ENCODE data around the gene IGFALS.

Gene IGFALS

DNA sequence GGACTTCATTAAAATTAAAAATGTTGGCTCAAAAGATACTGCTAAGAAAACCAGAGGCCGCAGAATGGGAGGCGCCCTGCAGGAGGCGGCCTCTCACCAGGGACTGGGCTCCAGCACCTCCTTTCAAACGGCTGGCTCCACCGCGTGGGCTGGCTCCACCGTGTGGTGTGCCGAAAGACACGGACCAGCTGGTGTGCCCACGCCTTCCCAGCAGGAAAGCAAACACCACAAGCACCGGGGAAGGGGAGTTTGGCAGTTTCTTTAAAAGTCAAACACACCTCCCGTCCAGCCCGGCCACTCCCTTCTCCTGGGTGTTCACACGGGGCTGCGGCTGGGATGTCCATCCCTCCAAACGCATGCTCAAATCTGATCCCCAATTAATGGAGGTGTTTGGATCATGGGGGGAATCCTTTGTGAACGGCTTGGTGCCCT, 19.2 kb upstream of the IGFALS start:
- no peak overlapping the region for H3K4me2 ChIP-seq (ENCODE audit: low read depth, low read length, poor library complexity, severe bottlenecking)
- H3K27ac ChIP-seq (ENCODE audit: low read depth, low read length), result no peak overlapping the region
- H3K9ac ChIP-seq (ENCODE audit: low read length), result no peak overlapping the region
- H3K27me3 ChIP-seq (ENCODE audit: low read length), result no peaks in the 10 kb centered on the region
- TF ChIP-seq EZH2phosphoT487 (conservative IDR thresholded peaks at IDR 0.05; ENCODE audit: low read length), result no peak
- TF ChIP-seq, protein P1, sequence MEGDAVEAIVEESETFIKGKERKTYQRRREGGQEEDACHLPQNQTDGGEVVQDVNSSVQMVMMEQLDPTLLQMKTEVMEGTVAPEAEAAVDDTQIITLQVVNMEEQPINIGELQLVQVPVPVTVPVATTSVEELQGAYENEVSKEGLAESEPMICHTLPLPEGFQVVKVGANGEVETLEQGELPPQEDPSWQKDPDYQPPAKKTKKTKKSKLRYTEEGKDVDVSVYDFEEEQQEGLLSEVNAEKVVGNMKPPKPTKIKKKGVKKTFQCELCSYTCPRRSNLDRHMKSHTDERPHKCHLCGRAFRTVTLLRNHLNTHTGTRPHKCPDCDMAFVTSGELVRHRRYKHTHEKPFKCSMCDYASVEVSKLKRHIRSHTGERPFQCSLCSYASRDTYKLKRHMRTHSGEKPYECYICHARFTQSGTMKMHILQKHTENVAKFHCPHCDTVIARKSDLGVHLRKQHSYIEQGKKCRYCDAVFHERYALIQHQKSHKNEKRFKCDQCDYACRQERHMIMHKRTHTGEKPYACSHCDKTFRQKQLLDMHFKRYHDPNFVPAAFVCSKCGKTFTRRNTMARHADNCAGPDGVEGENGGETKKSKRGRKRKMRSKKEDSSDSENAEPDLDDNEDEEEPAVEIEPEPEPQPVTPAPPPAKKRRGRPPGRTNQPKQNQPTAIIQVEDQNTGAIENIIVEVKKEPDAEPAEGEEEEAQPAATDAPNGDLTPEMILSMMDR (IDR thresholded peaks at IDR 0.05; ENCODE audit: insufficient read depth, low read length, poor library complexity, severe bottlenecking), result no peak
- no peaks in the 10 kb centered on the region for H3K36me3 ChIP-seq (ENCODE audit: low read length)
- no peaks in the 10 kb centered on the region for H3K9me2 ChIP-seq (replicated peaks; ENCODE audit: insufficient read depth, low read length)
- no peaks in the 10 kb centered on the region for H3K79me2 ChIP-seq (ENCODE audit: insufficient read depth, low read length)
- no peaks in the 10 kb centered on the region for H3F3A ChIP-seq (ENCODE audit: insufficient read depth)
- no peak overlapping the region for H2AFZ ChIP-seq (ENCODE audit: low read depth, low read length, severe bottlenecking)
- no peaks in the 10 kb centered on the region for H3K9me3 ChIP-seq (ENCODE audit: insufficient read depth, low read length)
- H3K4me3 ChIP-seq (ENCODE audit: insufficient read depth, low read length, poor library complexity, severe bottlenecking), result no peak overlapping the region
- no peaks in the 10 kb centered on the region for H4K20me1 ChIP-seq (ENCODE audit: low read depth, low read length)

DNA sequence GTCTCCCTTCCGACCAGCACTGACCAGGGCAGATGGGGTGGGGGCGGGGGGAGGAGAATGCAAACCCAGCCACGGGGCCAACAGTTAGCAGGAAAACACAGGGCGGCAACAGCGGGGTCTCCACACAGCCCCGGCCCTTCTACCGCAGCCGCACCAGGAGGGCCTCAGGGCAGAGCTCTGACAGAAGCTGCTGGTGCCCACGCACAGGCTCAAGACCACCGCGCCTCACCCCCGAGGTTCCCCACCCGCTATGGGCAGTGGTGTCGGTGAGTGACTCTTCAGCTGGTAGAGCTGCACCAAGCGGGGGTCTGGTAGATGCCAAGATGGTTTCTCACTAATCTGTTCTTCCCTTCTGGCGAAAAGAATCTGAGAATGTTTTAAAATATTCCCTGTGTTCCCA, 17.0 kb upstream of the IGFALS start:
- Histone ChIP-seq H3F3A (ENCODE audit: insufficient read depth) (no peaks in the 10 kb centered on the region), H3K27ac (ENCODE audit: low read depth, low read length) (no peak overlapping the region), H3K36me3 (ENCODE audit: low read length) (no peaks in the 10 kb centered on the region), H3K9me3 (ENCODE audit: insufficient read depth, low read length) (no peaks in the 10 kb centered on the region), H3K9ac (ENCODE audit: low read length) (no peak overlapping the region), H3K79me2 (ENCODE audit: insufficient read depth, low read length) (no peaks in the 10 kb centered on the region), H3K4me3 (ENCODE audit: insufficient read depth, low read length, poor library complexity, severe bottlenecking) (no peak overlapping the region), H4K20me1 (ENCODE audit: low read depth, low read length) (no peaks in the 10 kb centered on the region), H3K4me2 (ENCODE audit: low read depth, low read length, poor library complexity, severe bottlenecking) (no peak overlapping the region), H3K9me2 (replicated peaks; ENCODE audit: insufficient read depth, low read length) (no peaks in the 10 kb centered on the region), H3K27me3 (ENCODE audit: low read length) (no peaks in the 10 kb centered on the region), H2AFZ (ENCODE audit: low read depth, low read length, severe bottlenecking) (no peak overlapping the region)
- TF ChIP-seq, protein P1 (IDR thresholded peaks at IDR 0.05; ENCODE audit: insufficient read depth, low read length, poor library complexity, severe bottlenecking), result no peak
- TF ChIP-seq EZH2phosphoT487 (conservative IDR thresholded peaks at IDR 0.05; ENCODE audit: low read length), result no peak

DNA sequence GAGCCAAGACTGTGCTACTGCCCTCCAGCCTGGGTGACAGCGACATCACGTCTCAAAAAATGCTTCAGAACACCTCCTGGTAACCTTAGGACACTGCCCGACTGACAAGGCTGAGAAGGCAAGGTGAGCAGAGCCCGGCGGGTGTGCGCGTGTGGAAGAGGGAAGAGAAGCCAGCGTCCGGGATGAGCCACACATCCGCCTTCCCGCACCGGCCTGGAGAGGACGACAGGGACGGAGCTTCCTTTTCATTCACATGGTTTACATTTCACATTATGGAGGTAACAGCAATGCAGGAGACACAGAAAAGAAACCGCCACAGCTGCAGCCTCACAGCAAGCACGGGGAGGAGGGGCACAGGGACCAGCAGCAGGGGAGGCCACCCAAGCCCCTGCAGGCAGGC, 16.6 kb upstream of the IGFALS start:
- H3F3A ChIP-seq (ENCODE audit: insufficient read depth), result no peaks in the 10 kb centered on the region
- H3K27ac ChIP-seq (ENCODE audit: low read depth, low read length), result no peak overlapping the region
- no peak for TF ChIP-seq EZH2phosphoT487 (conservative IDR thresholded peaks at IDR 0.05; ENCODE audit: low read length)
- TF ChIP-seq, protein P1 (IDR thresholded peaks at IDR 0.05; ENCODE audit: insufficient read depth, low read length, poor library complexity, severe bottlenecking), result no peak
- H3K27me3 ChIP-seq (ENCODE audit: low read length), result no peaks in the 10 kb centered on the region
- H3K4me3 ChIP-seq (ENCODE audit: insufficient read depth, low read length, poor library complexity, severe bottlenecking), result no peak overlapping the region
- no peaks in the 10 kb centered on the region for H3K9me3 ChIP-seq (ENCODE audit: insufficient read depth, low read length)
- no peaks in the 10 kb centered on the region for H4K20me1 ChIP-seq (ENCODE audit: low read depth, low read length)
- no peaks in the 10 kb centered on the region for H3K79me2 ChIP-seq (ENCODE audit: insufficient read depth, low read length)
- H3K4me2 ChIP-seq (ENCODE audit: low read depth, low read length, poor library complexity, severe bottlenecking), result no peak overlapping the region
- H3K9me2 ChIP-seq (replicated peaks; ENCODE audit: insufficient read depth, low read length), result no peaks in the 10 kb centered on the region
- no peak overlapping the region for H2AFZ ChIP-seq (ENCODE audit: low read depth, low read length, severe bottlenecking)
- H3K36me3 ChIP-seq (ENCODE audit: low read length), result no peaks in the 10 kb centered on the region
- H3K9ac ChIP-seq (ENCODE audit: low read length), result no peak overlapping the region
